Panc1 (cell line): ENCODE data around the gene COG2. TPM values are rescaled to one million over a fixed set of nuclear protein-coding genes. Genes with fewer than 3 reads are reported as not detected.

Experiments
- ATAC-seq: fragments of 200-7000 bp; cut with Tn5 transposase; 2 replicates; pipeline ENCODE4 v1.9.1; 2020; ENCODE audit warnings: mild to moderate bottlenecking, moderate library complexity
- BruUV-seq: library from RNA; stranded (reverse); fragments of 400-500 nt; replicated peaks from 2 replicates; lab custom pipeline; 2021; lab: Mats Ljungman, UMichigan
- CTCF ChIA-PET: fragments of 300-600 bp; sonication (Branson Sonifier 250); formaldehyde crosslinking; loops from one replicate; lab custom pipeline; 2022; ENCODE audit warnings: antibody characterized with exemption; lab: Charles Lee
- POLR2A ChIA-PET: fragments of 300-600 bp; sonication (Branson Sonifier 250); formaldehyde crosslinking; loops from one replicate; lab custom pipeline; 2022; ENCODE audit warnings: antibody characterized with exemption; lab: Charles Lee
- DNase-seq: peaks from one replicate; pipeline ENCODE4 v3.0.0-alpha.2; 2010; ENCODE audit warnings: low read depth, low spot score
- H3K27ac ChIP-seq: 2 replicates; pipeline ENCODE4 v1.5.1; 2011; ENCODE audit warnings: mild to moderate bottlenecking, low read length, inconsistent platforms
- H3K27me3 ChIP-seq: fragments of 200-500 bp; sonication (Bioruptor generic); 2 replicates; pipeline ENCODE4 v1.6.0; 2014; ENCODE audit warnings: low read length, inconsistent platforms; ENCODE audit not compliant: control insufficient read depth, insufficient read depth
- H3K36me3 ChIP-seq: fragments of 200-500 bp; sonication (Bioruptor generic); 2 replicates; pipeline ENCODE4 v1.5.1; 2014; ENCODE audit warnings: inconsistent platforms, mild to moderate bottlenecking, low read length, moderate library complexity; ENCODE audit not compliant: control insufficient read depth, insufficient read depth
- H3K4me1 ChIP-seq: 2 replicates; pipeline ENCODE4 v1.5.1; 2011; ENCODE audit warnings: inconsistent platforms, mild to moderate bottlenecking, low read length, moderate library complexity; ENCODE audit not compliant: control insufficient read depth, insufficient read depth
- H3K4me3 ChIP-seq, 2 experiments: 2 replicates each; pipeline ENCODE4 v1.5.1; 2011 to 2012; ENCODE audit warnings: low read depth in 2 of 2, low read length in 2 of 2, mild to moderate bottlenecking in 2 of 2, inconsistent platforms in 1 of 2, moderate library complexity in 1 of 2
- H3K9me3 ChIP-seq: fragments of 200-500 bp; sonication (Bioruptor generic); 2 replicates; pipeline ENCODE4 v1.5.1; 2014; ENCODE audit warnings: low read depth, mild to moderate bottlenecking, inconsistent platforms, low read length, moderate library complexity; ENCODE audit not compliant: control insufficient read depth, insufficient read depth
- POLR2AphosphoS5 ChIP-seq: IDR thresholded peaks from 2 replicates; pipeline ENCODE4 v1.6.1; 2012; ENCODE audit warnings: mild to moderate bottlenecking, low read depth, low read length, moderate library complexity
- SIN3A ChIP-seq: IDR thresholded peaks from 2 replicates; pipeline ENCODE4 v1.6.1; 2012; ENCODE audit warnings: low read depth, mild to moderate bottlenecking, low read length, moderate library complexity, borderline replicate concordance; ENCODE audit not compliant: insufficient read depth
- TCF7L2 ChIP-seq: IDR thresholded peaks from 2 replicates; pipeline ENCODE4 v1.6.1; 2011; ENCODE audit warnings: mild to moderate bottlenecking, low read depth, low read length, inconsistent platforms
- in situ Hi-C: cut with HindIII; loops from 2 replicates; pipeline ENCODE4 v1.10.0; 2016; ENCODE audit warnings: low sequenced_read_pairs, low pct_unique_long_range_greater_than_20kb
- intact Hi-C: fragments of 100-400 bp; cut with micrococcal nuclease; formaldehyde crosslinking; loops from one replicate; pipeline ENCODE4 v1.10.0; 2022; ENCODE audit not compliant: unreplicated experiment
- total RNA-seq: library from RNA; stranded (reverse); gene quantifications from one replicate; pipeline ENCODE4 v1.2.1, GENCODE V29; 2021; ENCODE audit not compliant: unreplicated experiment
- TF ChIP-seq, protein P1 (sequence below), 2 experiments: IDR thresholded peaks; 2 replicates each; pipeline ENCODE4 v1.6.1; 2011 to 2012; ENCODE audit warnings: low read depth in 2 of 2, control low read depth in 1 of 2, low read length in 1 of 2, mild to moderate bottlenecking in 1 of 2, moderate library complexity in 1 of 2; ENCODE audit not compliant: insufficient read depth in 1 of 2
- TF ChIP-seq, protein P2 (sequence below): fragments of 450-650 bp; IDR thresholded peaks from 2 replicates; pipeline ENCODE4 v1.5.1; 2017; ENCODE audit warnings: mild to moderate bottlenecking

The COG2 gene
- total RNA-seq, 1 experiment from 2014 or later, result 20.5 TPM

DNA sequence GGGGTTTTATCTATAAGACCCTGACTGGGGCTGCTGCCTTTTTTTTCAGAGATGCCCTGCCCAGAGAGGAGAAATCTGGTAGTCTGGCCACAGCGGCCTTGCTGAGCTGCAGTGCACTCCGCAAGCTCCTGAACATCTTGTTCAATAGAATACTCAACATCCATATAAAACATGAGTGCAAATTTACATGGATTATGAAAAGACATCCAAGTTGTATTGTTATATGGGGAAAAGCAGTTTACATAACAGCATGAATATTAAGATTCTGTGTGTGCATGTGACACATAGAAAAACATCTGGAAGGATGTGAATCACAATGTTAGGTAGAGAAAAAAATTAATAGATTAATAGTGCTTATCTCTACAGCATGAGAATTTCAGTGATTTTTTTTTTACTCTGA, 16.4 kb downstream of the COG2 start:
- H3K4me3 ChIP-seq, result no peak overlapping the region
- no peaks in the 10 kb centered on the region for H3K27me3 ChIP-seq
- no peak overlapping the region for H3K27ac ChIP-seq
- no TSS peak for BruUV-seq
- no peaks in the 10 kb centered on the region for H3K4me1 ChIP-seq
- ChIA-PET POLR2A (no interaction called here), CTCF (no interaction called here)
- intact Hi-C loops, result no loop called here
- ATAC-seq, result no peak
- no peak for DNase-seq
- H3K36me3 ChIP-seq, result peaks cover 5% of the 10 kb centered on the region
- H3K9me3 ChIP-seq, result no peaks in the 10 kb centered on the region
- in situ Hi-C loops, result no loop called here
- TF ChIP-seq, protein P1, sequence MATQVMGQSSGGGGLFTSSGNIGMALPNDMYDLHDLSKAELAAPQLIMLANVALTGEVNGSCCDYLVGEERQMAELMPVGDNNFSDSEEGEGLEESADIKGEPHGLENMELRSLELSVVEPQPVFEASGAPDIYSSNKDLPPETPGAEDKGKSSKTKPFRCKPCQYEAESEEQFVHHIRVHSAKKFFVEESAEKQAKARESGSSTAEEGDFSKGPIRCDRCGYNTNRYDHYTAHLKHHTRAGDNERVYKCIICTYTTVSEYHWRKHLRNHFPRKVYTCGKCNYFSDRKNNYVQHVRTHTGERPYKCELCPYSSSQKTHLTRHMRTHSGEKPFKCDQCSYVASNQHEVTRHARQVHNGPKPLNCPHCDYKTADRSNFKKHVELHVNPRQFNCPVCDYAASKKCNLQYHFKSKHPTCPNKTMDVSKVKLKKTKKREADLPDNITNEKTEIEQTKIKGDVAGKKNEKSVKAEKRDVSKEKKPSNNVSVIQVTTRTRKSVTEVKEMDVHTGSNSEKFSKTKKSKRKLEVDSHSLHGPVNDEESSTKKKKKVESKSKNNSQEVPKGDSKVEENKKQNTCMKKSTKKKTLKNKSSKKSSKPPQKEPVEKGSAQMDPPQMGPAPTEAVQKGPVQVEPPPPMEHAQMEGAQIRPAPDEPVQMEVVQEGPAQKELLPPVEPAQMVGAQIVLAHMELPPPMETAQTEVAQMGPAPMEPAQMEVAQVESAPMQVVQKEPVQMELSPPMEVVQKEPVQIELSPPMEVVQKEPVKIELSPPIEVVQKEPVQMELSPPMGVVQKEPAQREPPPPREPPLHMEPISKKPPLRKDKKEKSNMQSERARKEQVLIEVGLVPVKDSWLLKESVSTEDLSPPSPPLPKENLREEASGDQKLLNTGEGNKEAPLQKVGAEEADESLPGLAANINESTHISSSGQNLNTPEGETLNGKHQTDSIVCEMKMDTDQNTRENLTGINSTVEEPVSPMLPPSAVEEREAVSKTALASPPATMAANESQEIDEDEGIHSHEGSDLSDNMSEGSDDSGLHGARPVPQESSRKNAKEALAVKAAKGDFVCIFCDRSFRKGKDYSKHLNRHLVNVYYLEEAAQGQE (IDR thresholded peaks at IDR 0.05; ENCODE audit: insufficient read depth in 1 of 2, low read depth in 2 of 2, low read length in 1 of 2), result no peak
- TF ChIP-seq, protein P2, sequence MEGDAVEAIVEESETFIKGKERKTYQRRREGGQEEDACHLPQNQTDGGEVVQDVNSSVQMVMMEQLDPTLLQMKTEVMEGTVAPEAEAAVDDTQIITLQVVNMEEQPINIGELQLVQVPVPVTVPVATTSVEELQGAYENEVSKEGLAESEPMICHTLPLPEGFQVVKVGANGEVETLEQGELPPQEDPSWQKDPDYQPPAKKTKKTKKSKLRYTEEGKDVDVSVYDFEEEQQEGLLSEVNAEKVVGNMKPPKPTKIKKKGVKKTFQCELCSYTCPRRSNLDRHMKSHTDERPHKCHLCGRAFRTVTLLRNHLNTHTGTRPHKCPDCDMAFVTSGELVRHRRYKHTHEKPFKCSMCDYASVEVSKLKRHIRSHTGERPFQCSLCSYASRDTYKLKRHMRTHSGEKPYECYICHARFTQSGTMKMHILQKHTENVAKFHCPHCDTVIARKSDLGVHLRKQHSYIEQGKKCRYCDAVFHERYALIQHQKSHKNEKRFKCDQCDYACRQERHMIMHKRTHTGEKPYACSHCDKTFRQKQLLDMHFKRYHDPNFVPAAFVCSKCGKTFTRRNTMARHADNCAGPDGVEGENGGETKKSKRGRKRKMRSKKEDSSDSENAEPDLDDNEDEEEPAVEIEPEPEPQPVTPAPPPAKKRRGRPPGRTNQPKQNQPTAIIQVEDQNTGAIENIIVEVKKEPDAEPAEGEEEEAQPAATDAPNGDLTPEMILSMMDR, result no peak
- TF ChIP-seq SIN3A (no peak), TCF7L2 (no peak), POLR2AphosphoS5 (no peak)

DNA sequence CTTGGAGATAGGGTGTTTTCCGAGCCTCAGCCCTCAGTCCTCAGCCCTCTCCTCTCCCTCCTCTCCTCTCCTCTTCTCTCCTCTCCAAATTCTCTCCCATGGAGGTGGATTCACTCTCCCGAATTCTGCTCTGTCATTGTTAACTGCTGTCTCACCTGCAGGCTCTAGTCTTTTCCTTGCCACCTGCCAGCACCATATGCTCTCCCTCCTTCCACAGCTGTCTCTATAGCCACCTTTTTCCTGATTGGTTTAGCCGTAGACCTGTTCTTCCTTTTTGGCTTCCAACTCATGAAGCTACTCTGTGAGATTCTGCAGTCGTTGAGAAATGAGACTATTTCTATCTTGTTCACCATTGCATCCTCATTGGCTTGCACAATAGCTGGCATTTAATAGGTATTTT, 19.7 kb downstream of the COG2 start:
- no peak overlapping the region for H3K27ac ChIP-seq
- no peaks in the 10 kb centered on the region for H3K9me3 ChIP-seq
- in situ Hi-C loops, result no loop called here
- intact Hi-C loops, result no loop called here
- H3K27me3 ChIP-seq, result no peaks in the 10 kb centered on the region
- ATAC-seq, result no peak
- CTCF ChIA-PET, result no interaction called here
- BruUV-seq, result no TSS peak
- no peak overlapping the region for H3K4me3 ChIP-seq
- POLR2A ChIA-PET, result no interaction called here
- TF ChIP-seq POLR2AphosphoS5, result no peak
- TF ChIP-seq SIN3A, result no peak
- TF ChIP-seq, protein P1 (IDR thresholded peaks at IDR 0.05; ENCODE audit: insufficient read depth in 1 of 2, low read depth in 2 of 2, low read length in 1 of 2), result no peak
- TF ChIP-seq, protein P2, result no peak
- no peak for TF ChIP-seq TCF7L2
- no peaks in the 10 kb centered on the region for H3K4me1 ChIP-seq
- no peak for DNase-seq
- peaks cover 18% of the 10 kb centered on the region for H3K36me3 ChIP-seq
